ENCODE data around the gene ACTBL2.

The ACTBL2 gene

DNA sequence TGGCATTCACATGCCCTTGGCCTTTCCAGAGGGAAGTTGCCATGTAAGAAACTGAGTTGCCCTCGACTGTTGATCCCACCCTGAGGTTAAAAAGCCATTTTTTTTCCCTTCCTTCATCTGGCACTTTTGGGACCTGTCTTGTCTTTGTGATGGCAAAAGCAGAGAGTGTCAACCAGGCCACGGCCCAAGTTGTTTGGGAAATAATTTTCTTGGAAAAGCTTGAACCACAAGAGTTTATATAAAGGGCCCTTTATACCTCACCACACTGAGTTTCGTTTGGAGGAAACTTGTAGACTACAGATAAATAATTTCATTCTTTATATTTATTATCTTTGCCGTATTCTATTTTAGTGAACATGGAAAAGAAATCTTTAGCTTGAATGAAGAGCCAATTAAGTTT is 34.3 kb downstream of the ACTBL2 start:
- no peak for DNase-seq

DNA sequence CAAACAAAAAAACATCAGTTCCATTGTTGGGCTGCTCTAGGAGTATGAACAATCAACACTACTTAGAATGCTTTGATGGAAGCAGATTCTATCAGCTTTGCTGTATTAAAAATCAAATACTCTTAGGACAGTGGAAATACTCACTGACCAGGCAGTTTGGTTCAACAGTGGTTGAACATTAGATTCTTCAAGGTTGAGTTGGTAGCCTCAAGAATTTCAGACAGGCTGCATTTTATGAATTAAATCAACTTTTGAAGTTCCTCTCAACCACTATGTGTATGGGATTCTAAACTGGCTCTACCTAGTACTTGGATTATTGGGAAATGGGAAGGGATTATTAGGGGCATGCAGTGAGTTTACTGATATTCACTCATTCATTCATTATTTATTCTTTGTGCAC is 35.0 kb downstream of the ACTBL2 start:
- peak; percentile 10 for DNase-seq

DNA sequence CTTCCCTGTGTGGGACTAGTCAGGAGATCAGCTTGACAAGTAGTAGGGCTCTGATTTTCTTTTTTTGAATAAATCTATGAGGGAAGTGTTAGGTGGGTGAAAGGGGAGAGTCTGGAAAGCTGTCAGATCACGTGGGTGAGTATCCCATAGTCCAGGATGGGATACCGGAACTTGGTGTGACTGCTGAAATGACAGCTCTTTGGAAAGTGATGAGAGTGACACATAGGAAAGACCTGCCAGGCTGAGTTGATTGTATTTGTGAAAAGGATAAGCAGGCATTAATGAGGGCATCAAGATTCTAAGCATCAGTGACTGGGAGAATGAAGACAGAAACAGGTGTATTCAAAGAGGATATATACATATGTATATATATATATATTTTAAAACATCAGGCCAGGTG is 35.6 kb downstream of the ACTBL2 start:
- no peak for DNase-seq

DNA sequence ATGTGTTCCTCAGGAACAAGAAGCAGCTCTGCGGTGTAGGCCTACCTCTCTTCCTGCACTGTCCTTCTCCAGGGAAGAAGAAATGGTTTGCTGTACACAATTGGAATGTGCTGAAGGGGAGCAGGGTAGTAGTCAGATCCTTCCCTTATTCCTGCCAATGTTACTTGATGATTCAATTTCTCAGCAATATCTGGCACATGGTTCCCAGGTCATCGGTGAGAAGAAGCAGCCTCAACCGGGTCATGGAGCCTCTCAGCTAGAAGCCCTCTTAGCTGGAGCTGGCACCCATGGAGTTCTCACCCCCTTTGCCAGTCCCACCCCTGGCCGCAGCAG is 36.9 kb downstream of the ACTBL2 start:
- no peak for DNase-seq

DNA sequence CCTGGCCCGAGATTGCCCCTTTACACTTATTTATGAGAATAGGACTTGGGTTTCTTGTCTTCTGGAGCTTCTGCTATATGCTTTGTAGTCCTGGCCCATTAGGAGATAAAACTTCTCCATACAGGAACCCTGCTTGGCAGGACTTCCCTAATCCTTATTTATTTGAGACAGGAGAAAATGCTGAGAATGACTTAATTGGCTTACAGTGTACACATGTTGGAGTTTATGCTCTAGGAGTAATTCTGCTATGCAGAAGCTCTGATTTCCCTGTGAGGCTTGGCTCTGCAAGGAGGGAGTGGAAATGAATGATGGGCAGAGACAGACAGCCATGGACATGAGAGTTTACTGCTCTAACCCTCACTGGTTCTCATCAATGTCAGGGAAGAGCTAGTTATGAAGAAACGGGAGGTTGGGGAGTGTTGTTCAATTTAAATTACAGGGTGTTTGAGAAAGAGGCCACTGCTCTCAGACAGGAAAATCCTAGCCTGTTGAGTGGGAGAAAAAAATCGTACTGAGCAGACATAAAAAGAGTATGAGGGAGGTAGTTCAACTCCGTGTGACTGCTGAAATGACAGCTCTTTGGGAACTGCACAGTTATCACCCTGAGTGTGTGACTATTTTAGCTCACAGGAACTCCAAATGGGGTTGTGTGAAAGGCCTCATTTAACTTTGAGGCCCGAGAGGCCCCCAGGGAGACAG is 37.5 kb downstream of the ACTBL2 start:
- no peak for DNase-seq

DNA sequence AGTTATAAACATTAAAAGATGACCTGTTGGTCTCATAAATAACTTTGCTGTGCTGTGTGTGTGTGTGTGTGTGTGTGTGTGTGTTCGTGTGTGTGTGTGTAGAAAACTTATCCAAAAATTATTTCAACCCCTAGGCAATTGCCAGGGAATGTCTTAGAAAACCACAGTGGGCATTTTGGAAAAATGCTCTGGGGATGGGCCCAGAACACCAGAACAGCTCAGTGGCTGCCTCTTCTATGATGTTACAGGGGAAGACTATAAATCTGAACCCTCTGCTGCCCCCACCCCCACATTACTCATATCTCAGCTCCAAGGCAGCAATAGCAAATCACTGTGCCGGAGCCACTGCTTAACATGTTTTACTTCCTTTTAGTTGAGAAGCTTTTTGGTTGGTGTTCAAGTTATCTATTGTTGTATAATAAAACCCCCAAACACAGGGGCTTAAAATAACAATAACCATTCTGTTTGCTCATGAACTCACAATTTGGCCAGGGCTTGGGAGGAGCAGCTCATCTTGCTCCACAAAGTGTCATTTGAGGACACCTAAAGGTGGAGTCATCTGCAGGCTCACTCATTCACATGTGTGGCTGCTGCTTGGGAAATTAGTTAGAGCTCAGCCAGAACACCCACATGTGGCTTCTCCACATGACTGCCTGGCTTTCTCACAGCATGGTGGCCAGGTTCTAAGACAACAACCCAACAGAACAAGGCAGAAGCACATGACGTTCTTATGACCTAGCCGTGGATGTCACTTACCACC is 40.4 kb downstream of the ACTBL2 start:
- DNase-seq, result peak; percentile 88

DNA sequence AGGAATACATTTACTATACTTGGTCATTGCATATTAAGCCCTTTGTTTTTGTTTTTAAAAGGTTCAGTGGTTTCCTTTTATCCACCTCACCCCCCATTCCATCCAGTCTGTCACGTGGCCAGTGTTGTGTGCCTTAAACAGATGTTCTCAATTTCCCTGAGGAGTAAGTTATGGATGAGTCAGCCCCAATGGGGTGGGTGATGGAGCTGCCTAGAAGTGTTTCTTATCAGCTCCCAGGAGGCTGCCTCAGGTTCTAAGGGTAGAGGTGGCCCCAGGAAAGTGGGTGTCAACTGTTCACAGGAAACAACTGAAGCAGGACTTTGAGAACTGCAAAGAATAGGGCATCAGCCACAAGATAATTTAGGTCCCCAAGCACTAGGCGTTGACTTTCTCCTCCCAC is 41.1 kb downstream of the ACTBL2 start:
- peak; percentile 98 for DNase-seq

DNA sequence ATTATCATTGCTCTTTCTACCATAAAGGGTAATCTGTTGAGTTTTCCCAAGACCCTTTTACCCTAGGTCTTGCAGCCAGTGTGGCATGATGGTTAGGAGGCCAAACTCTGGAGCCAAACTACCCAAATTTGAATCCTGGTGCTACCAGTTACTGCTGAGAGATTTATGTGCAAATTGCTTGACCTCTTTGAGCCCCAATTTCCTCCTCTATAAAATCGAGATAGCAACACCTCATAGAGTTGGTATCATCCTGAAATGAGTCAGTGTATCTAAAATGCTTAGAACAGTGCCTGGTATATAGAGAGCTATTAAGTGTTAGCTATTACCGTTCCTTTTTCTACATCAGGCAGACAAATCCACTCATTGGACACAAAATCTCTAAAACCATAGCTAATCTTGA is 43.0 kb downstream of the ACTBL2 start:
- DNase-seq, result no peak

DNA sequence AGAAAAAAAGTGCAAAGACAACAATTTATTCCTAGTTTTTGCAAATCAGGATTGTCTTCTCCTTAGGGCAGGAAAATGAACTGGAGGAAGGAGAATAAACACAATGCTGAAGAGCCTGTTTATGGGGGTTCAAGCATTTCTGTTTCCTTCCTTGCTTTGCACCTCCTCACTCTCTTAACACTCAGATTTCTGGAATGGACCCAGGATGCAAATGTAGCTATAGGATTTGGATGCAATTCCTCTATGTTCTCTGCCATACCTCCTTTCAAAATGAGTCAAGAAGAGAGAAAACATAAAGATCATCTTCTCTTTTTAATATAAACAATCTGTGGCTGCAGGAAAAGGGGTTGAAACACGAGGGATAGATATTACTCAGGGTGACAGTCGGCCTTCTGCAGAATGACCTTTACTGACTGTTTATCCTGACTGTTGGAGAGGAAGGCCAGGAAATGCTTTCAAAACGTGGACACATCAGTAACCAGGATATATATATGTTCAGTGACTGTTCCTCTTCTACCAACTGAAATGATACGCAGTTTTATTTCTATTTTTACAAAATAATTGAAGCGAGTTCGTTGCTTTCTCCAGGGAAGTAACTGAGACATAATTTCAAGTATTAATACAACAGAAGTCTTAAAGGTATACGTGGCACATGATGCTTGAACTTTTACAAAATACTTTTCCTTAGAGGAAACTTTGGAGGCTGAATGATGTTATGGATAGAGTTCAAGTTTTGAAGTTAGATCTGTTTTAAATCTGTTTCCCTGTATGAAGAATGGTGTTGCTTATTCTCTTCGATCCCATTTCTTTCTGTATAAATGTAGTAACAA is 44.4 kb downstream of the ACTBL2 start:
- peak; percentile 65 for DNase-seq

DNA sequence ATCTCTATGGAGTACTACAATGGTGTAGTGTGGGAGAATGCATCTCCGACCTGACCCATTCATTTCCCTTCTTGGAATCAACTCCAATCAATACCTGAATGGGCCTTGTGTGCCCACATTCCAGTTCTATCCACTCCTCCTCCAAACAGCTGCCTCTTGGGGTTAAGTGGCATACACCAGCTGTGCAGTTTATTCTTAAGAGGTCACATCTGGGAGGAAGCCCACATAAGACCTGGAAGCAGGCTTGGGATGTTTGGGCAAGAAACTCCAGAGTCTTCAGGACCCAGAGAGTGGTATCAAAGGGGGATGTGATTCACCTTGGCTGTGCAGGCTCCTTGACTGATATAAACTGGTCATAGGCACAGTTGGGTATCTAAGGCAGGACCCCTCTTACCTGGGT is 46.0 kb downstream of the ACTBL2 start:
- DNase-seq, result no peak

DNA sequence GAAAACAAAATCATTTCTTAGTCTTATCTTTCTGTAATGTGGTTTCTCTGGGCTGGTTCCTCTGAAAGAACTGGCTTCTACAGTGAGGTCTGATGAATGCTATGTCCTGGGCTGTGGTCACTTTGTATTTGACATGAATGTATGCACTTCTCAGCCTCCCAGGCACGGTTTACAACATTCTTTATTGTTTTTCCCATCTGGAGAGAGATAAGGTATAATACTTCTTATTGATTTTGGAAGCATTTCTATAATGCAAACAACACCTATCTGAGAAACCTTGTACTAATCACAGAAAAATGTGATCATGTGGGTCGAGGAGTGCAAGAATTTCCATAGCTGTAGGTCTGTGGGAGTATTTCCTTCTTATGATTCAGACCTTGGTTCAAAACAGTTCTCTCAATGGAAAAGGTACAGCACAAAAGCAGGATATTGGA is 46.9 kb downstream of the ACTBL2 start:
- DNase-seq, result peak; percentile 59

DNA sequence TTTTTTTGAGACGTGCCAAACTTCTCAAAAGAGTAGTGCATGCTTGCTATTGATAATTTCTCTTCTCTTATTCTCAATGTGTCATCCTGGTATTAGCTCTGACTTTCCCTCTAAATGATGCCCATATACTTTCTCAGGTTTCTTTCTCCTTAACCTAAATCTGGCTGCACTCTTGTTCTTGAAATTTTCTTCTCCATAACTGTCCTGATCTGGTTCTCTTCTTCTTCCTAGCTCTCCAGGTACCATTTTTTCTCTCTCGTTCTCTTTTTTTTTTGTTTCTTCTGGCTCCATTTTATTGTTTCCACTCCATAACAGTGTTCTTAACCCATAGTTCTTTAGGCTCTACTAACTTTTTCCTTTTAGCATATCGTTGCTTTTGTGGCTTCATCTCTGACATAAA is 47.9 kb downstream of the ACTBL2 start:
- no peak for DNase-seq

DNA sequence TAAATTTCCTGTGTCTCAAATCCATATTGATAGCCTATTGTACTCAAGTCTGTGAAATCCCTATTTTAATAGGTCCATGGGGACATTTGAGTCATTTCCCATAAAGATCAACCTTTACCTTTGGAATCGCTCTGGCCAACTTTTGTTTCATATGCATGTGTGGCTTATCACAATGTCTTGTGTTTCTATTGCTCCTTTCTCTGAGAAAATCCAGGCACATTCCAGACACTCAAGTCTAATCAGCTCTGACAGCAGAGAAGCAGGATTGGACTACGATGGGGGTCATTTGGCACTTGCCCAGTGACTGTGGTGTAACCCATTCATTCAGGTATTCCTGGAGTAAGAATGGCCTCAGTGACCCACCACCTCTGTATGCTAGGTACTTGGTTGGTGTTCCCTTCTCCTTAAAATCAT is 48.4 kb downstream of the ACTBL2 start:
- no peak for DNase-seq

DNA sequence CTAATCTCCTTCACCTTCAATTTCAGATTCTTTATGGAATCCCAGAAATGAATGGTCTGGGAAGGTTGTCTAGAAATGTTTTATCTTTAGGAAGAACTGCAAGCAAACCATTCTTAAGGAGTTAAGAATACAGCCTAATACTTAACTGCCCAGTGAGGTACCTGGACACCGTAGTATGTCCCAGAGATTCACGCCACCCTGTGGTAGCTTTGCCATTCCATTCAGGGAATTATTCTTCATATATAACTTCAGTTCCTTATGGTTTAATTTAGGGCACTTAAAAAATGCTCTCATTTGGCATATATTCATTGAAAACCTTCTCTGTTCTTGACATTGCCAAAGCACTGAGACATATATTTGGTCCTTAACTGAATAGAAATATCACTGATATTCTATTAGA is 49.7 kb downstream of the ACTBL2 start:
- no peak for DNase-seq

DNA sequence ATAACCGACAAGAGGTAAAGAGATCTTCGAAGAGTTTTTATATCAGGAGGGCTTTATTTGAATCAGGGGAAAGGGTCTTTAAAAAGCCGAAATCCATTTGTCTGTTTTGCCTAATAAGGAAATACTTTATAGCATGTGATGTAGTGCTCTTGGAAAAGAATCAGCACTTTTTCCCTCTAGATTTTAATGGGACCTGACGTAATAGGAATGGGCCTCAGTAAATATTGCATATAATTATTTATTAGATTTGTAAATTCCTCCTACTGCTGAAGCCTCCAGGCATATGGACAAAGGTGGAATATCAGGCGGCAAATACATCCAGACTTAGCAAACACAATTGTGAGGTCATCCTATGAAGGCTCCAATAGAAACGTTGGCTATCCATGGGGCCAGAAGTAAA is 50.9 kb downstream of the ACTBL2 start:
- no peak for DNase-seq
